Renal pelvis (tissue), 4 donors: ENCODE results near the gene EGLN3. TPM values are rescaled to one million over a fixed set of nuclear protein-coding genes. Genes with fewer than 3 reads are reported as not detected.
"Not testable (repeated sequence)": the region's sequence is repeated elsewhere in the genome, so short reads cannot be mapped to it uniquely, and the experiment has no call there.

Source experiments
- DNase-seq: peaks from one replicate; pipeline ENCODE4 v3.0.0-alpha.2; 2013
- polyA plus RNA-seq, 3 donors: library from polyadenylated mRNA; unstranded; fragments of 120-200 nt; gene quantifications; one replicate each; pipeline ENCODE4 v1.2.1, GENCODE V29; 2013; ENCODE audit not compliant: insufficient read length in 3 of 3

The EGLN3 gene
- polyA plus RNA-seq, 3 donors, result 15.2 to 20.0 (median 17.9) TPM

- no peak for DNase-seq
Measured at GRCh38 chr14:33966276-33966675, 15.4 kb upstream of the EGLN3 start.

GRCh38 chr14:33964599-33965317, 13.9 kb upstream of the EGLN3 start:
- no peak for DNase-seq

GRCh38 chr14:33963892-33964291, 13.0 kb upstream of the EGLN3 start:
- no peak for DNase-seq

GRCh38 chr14:33962466-33962865, 11.6 kb upstream of the EGLN3 start:
- not testable (repeated sequence) for DNase-seq

GRCh38 chr14:33962016-33962415, 11.1 kb upstream of the EGLN3 start:
- DNase-seq, result no peak

- DNase-seq, result no peak
Measured at GRCh38 chr14:33959692-33960151, 8.8 kb upstream of the EGLN3 start.

- no peak for DNase-seq
Measured at GRCh38 chr14:33958605-33959226, 7.8 kb upstream of the EGLN3 start.

GRCh38 chr14:33957993-33958392, 7.1 kb upstream of the EGLN3 start:
- no peak for DNase-seq

- no peak for DNase-seq
Measured at GRCh38 chr14:33957299-33957698, 6.4 kb upstream of the EGLN3 start.

- DNase-seq, result no peak
Measured at GRCh38 chr14:33956640-33957039, 5.8 kb upstream of the EGLN3 start.

GRCh38 chr14:33954016-33954598, 3.2 kb upstream of the EGLN3 start:
- DNase-seq, result no peak

- DNase-seq, result no peak
Measured at GRCh38 chr14:33952541-33952940, 1.7 kb upstream of the EGLN3 start.

GRCh38 chr14:33951183-33951840, 438 bp upstream of the EGLN3 start:
- no peak for DNase-seq

GRCh38 chr14:33949411-33949893, 1.4 kb downstream of the EGLN3 start:
- DNase-seq, result no peak

GRCh38 chr14:33948869-33949408, 1.9 kb downstream of the EGLN3 start:
- no peak for DNase-seq

- DNase-seq, result no peak
Measured at GRCh38 chr14:33948145-33948868, 2.6 kb downstream of the EGLN3 start.

- DNase-seq, result no peak
Measured at GRCh38 chr14:33946679-33947476, 4.0 kb downstream of the EGLN3 start.

GRCh38 chr14:33945210-33946088, 5.4 kb downstream of the EGLN3 start:
- no peak for DNase-seq

- no peak for DNase-seq
Measured at GRCh38 chr14:33943096-33943883, 7.6 kb downstream of the EGLN3 start.
